GM21529 (cell line): ENCODE results near the gene SLX4IP.

Source experiments
- ATAC-seq: cut with Tn5 transposase; IDR thresholded peaks from one replicate; pipeline ENCODE4 v1.9.1; 2021; ENCODE audit not compliant: unreplicated experiment

SLX4IP gene

GRCh38 chr20:10658876-10659632, 223.9 kb downstream of the SLX4IP start:
- no peak for ATAC-seq

- no peak for ATAC-seq
These were observed 224.8 kb downstream of the SLX4IP start for GRCh38 chr20:10659651-10660601.

- no peak for ATAC-seq
These were observed 225.6 kb downstream of the SLX4IP start for GRCh38 chr20:10660661-10661060.

GRCh38 chr20:10661261-10661660, 226.2 kb downstream of the SLX4IP start:
- ATAC-seq: no peak

- ATAC-seq: no peak
These were observed 227.0 kb downstream of the SLX4IP start for GRCh38 chr20:10662151-10662550.

GRCh38 chr20:10662661-10663458, 227.8 kb downstream of the SLX4IP start:
- ATAC-seq: no peak

GRCh38 chr20:10663756-10664155, 228.7 kb downstream of the SLX4IP start:
- ATAC-seq: no peak

- no peak for ATAC-seq
These were observed 230.0 kb downstream of the SLX4IP start for GRCh38 chr20:10665027-10665561.

- ATAC-seq: no peak
These were observed 230.7 kb downstream of the SLX4IP start for GRCh38 chr20:10665791-10666190.

GRCh38 chr20:10666221-10667076, 231.3 kb downstream of the SLX4IP start:
- no peak for ATAC-seq

GRCh38 chr20:10667077-10667401, 231.9 kb downstream of the SLX4IP start:
- ATAC-seq: no peak

- ATAC-seq: no peak
These were observed 232.6 kb downstream of the SLX4IP start for GRCh38 chr20:10667560-10668167.

- ATAC-seq: no peak
These were observed 233.7 kb downstream of the SLX4IP start for GRCh38 chr20:10668677-10669368.

- ATAC-seq: no peak
These were observed 234.8 kb downstream of the SLX4IP start for GRCh38 chr20:10669843-10670446.

- ATAC-seq: peak; percentile 34
These were observed 235.6 kb downstream of the SLX4IP start for GRCh38 chr20:10670501-10671220.

- peak; percentile 31 for ATAC-seq
These were observed 236.3 kb downstream of the SLX4IP start for GRCh38 chr20:10671221-10671918.

GRCh38 chr20:10671919-10672623, 237.0 kb downstream of the SLX4IP start:
- no peak for ATAC-seq
